Measurements from ENCODE around the gene GHRL.
A peak's percentile ranks its signal among the peaks of the same experiment; 100 is the strongest.
"Not testable (repeated sequence)": the region's sequence is repeated elsewhere in the genome, so short reads cannot be mapped to it uniquely, and the experiment has no call there.

The GHRL gene

DNA sequence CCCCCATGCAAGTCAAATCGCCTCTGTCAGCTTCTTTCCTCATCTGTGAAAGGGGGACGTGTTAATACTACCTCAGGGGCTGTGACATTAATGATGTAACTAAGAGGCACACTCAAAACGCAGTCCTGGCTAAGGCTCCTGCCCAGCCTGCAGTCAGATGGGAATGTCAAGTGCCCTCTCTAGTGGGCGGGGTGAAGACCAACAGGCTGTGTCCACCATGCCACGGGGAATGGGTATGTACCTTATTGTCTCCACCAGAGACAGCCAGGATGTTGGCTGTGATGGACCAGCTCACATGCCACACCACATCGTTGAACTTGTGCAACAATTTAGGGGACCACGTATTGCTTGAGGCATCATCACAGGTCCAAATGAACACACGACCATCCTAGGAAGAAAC lies 11.0 kb upstream of the GHRL start:
- intact Hi-C loops (cut with DNase I), result no loop called here
- DNase-seq, result peak in 1 of 10 donors; percentile 43

GRCh38 chr3:10303105-10303504 lies 10.4 kb upstream of the GHRL start:
- intact Hi-C loops (cut with DNase I), result no loop called here
- no peak for DNase-seq

GRCh38 chr3:10300087-10300486 lies 7.3 kb upstream of the GHRL start:
- intact Hi-C loops (cut with DNase I), result no loop called here

GRCh38 chr3:10299679-10300078 lies 6.9 kb upstream of the GHRL start:
- intact Hi-C loops (cut with DNase I), result no loop called here
- DNase-seq, result peak in 2 of 10 donors; percentile 29 to 42

More at GRCh38 chr3:10300087-10300486, 7.3 kb upstream of the GHRL start:
- peak in 1 of 10 donors; percentile 36 for DNase-seq

- intact Hi-C loops (cut with DNase I), result no loop called here
- peak in 1 of 10 donors; percentile 48 for DNase-seq
These were observed 6.4 kb upstream of the GHRL start for GRCh38 chr3:10299175-10299574.

DNA sequence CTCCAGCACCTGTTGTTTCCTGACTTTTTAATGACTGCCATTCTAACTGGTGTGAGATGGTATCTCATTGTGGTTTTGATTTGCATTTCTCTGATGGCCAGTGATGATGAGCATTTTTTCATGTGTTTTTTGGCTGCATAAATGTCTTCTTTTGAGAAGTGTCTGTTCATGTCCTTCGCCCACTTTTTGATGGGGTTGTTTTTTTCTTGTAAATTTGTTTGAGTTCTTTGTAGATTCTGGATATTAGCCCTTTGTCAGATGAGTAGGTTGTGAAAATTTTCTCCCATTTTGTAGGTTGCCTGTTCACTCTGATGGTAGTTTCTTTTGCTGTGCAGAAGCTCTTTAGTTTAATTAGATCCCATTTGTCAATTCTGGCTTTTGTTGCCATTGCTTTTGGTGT lies 5.3 kb upstream of the GHRL start:
- intact Hi-C loops (cut with DNase I); DNase-seq: not testable (repeated sequence)

DNA sequence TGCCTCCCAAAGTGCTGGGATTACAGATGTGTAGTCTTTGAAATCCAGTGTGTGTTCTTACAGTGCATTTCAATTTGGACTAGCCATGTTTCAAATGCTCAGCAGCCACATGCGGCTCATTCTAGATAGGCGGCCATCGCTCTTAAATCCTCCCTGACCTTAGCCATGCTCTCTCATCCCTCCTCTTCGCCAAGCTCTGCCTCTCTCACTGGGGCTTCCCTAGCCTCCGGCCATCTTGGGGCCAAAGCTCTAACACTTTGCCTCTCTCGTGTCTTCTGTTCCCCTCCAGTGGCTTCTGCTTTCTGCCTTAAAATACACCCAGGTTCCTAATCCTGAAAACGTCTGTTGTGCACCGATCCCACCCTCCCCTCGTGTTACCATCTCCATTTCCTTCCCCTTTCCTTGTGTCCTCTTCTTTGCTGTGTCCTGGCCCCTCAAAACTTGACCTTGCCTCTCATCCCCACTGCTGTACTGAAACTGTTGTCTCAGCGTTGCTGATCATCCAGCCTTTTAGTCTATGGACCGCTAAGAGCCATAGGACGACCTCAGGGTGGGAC lies 1.4 kb upstream of the GHRL start:
- intact Hi-C loops (cut with DNase I), result no loop called here
- DNase-seq, result peak in 1 of 10 donors; percentile 8

GRCh38 chr3:10291641-10292040 lies 1.1 kb downstream of the GHRL start:
- intact Hi-C loops (cut with DNase I), result no loop called here
- DNase-seq, result peak in 1 of 10 donors; percentile 23

- intact Hi-C loops (cut with DNase I), result no loop called here
- DNase-seq, result peak in 1 of 10 donors; percentile 37
These were observed 2.1 kb downstream of the GHRL start for GRCh38 chr3:10290481-10291176.

DNA sequence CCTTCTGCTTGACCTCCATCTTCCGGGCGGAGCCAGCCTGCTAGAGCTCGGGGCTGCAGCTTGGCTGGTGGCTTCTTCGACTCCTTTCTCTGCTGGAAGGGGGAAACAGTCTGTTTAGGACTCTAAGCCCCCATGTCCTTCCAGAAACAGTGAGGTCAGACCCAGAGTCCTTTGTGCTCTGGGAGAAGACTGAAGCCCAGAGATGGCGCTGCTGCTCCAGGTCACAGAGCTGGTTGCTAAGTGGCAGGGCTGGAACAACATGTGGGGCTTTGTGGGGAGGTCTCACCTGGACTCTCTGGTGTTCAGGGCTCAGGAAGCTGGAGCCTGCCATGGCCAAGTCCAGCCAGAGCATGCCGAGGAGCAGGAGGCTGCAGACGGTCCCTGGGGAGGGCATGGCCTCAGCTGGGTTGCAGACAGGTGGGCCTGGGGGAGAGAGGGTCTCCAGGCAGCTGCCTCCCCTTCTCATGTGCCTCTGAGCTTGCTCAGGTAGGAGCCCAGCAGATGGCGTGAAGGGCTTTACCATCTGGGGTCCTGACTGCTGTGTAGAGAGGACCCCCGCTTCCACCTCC lies 2.9 kb downstream of the GHRL start:
- intact Hi-C loops (cut with DNase I), result no loop called here
- DNase-seq, result peak in 2 of 10 donors; percentile 37 to 57

- peak in 2 of 10 donors; percentile 71 to 86 for DNase-seq
- intact Hi-C loops (cut with DNase I), result no loop called here
These were observed 3.7 kb downstream of the GHRL start for GRCh38 chr3:10289077-10289476.

DNA sequence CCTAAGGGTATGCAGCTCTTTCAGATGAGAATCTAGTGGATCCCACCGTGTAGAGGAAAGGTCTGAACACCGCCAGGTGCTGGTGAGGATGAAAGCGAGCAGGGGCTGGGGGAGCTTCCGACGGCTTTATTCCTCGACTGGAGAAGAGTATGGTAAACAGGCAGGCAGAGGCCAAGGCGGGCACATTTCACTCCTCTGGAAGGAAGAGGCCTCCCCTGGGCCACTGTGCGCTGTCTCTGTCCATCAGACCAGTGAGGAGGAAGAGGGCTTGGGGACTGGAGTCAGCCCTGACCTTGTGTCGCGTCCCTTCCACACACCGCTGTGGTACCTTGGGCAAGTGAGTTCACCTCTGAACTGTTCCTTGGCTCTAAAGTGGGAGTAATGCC lies 4.2 kb downstream of the GHRL start:
- peak in 2 of 10 donors; percentile 21 to 52 for DNase-seq
- intact Hi-C loops (cut with DNase I), result no loop called here

GRCh38 chr3:10287936-10288574 lies 4.7 kb downstream of the GHRL start:
- peak in 2 of 10 donors; percentile 20 to 73 for DNase-seq
- intact Hi-C loops (cut with DNase I), result no loop called here

- intact Hi-C loops (cut with DNase I), result no loop called here
- peak in 3 of 10 donors; percentile 42 to 63 (median 46) for DNase-seq
These were observed 6.0 kb downstream of the GHRL start for GRCh38 chr3:10286596-10287295.

DNA sequence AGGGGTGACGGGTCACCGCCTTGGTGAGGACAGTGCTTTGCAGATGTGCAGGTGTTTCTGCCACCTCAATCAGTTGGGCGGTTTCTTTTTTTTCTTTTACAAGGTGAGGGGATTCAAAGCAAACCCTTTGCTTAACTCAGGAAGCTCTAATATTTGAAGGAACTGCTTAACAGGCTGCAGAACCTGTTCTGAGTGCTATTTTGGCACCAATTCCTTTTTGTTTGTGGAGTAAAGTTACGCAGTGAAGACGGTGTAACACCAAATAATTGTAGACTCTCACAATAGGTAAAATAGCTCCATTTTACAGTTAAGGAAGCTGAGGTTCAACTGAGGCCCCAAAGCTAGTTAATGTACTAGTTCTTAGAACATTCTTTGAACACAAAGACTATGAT lies 6.6 kb downstream of the GHRL start:
- intact Hi-C loops (cut with DNase I), result no loop called here
- no peak for DNase-seq

GRCh38 chr3:10285272-10286132 lies 7.2 kb downstream of the GHRL start:
- intact Hi-C loops (cut with DNase I), result no loop called here

DNA sequence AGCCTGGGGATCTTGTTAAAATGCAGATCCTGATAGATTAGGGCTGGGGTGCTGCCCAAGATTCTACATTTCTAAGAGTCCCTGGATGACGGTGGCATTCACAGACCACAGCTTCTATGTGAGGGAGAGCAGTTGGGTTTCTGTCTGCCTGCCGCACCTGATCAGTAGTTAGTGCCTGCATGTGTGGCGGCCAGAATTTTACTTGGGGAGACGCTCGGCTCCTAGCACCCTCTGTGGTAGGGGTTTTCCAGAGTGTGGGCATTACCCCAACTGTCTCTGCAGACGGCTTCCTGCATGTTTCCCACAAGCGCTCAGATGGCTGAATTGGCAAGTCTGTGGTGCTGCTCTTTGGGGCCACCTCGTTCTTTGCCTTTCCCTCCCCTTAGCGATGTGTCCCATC lies 8.3 kb downstream of the GHRL start:
- DNase-seq, result peak in 1 of 10 donors; percentile 50
- intact Hi-C loops (cut with DNase I), result no loop called here

More at GRCh38 chr3:10285272-10286132, 7.2 kb downstream of the GHRL start:
- DNase-seq, result peak in 7 of 10 donors; percentile 29 to 92 (median 61)

- peak in 3 of 10 donors; percentile 13 to 41 (median 25) for DNase-seq
- intact Hi-C loops (cut with DNase I), result no loop called here
These were observed 9.1 kb downstream of the GHRL start for GRCh38 chr3:10283638-10284037.

DNA sequence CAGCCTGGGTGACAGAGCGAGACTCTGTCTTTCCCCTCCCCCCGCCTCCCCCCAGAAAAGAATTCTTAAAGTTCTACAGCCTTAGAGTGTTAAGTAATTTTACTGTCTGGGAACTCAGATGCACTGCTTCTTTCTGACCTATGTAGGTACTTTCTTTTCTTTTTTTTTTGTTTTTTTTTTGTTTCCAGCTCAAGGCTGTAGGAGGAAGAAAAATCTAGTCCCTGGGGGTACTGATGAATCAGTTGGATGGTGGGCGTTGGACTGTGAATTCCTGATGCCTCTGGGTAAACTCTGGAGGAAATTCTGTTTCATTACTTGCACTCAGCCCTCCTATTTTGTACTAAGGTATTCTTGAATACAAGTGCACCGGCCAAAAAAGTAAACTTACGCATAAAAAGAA lies 10.8 kb downstream of the GHRL start:
- no peak for DNase-seq
- intact Hi-C loops (cut with DNase I), result no loop called here

GRCh38 chr3:10280571-10280970 lies 12.2 kb downstream of the GHRL start:
- intact Hi-C loops (cut with DNase I), result no loop called here
- peak in 2 of 10 donors; percentile 8 to 55 for DNase-seq
